Measurements from ENCODE around the gene RNASEH2A.
A peak's percentile ranks its signal among the peaks of the same experiment; 100 is the strongest.

Gene RNASEH2A

DNA sequence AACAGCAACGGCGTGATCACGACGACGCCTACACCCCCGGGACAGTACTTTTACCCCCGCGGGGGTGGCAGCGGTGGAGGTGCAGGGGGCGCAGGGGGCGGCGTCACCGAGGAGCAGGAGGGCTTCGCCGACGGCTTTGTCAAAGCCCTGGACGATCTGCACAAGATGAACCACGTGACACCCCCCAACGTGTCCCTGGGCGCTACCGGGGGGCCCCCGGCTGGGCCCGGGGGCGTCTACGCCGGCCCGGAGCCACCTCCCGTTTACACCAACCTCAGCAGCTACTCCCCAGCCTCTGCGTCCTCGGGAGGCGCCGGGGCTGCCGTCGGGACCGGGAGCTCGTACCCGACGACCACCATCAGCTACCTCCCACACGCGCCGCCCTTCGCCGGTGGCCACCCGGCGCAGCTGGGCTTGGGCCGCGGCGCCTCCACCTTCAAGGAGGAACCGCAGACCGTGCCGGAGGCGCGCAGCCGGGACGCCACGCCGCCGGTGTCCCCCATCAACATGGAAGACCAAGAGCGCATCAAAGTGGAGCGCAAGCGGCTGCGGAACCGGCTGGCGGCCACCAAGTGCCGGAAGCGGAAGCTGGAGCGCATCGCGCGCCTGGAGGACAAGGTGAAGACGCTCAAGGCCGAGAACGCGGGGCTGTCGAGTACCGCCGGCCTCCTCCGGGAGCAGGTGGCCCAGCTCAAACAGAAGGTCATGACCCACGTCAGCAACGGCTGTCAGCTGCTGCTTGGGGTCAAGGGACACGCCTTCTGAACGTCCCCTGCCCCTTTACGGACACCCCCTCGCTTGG is 14.1 kb upstream of the RNASEH2A start:
- H4K20me1 ChIP-seq (ENCODE audit: insufficient read depth, low read length), result peaks cover 4% of the 10 kb centered on the region; the same call in 1 of the 2 replicates
- H3K79me2 ChIP-seq (ENCODE audit: low read length), result peaks cover 55% of the 10 kb centered on the region
- TF ChIP-seq, protein P1, sequence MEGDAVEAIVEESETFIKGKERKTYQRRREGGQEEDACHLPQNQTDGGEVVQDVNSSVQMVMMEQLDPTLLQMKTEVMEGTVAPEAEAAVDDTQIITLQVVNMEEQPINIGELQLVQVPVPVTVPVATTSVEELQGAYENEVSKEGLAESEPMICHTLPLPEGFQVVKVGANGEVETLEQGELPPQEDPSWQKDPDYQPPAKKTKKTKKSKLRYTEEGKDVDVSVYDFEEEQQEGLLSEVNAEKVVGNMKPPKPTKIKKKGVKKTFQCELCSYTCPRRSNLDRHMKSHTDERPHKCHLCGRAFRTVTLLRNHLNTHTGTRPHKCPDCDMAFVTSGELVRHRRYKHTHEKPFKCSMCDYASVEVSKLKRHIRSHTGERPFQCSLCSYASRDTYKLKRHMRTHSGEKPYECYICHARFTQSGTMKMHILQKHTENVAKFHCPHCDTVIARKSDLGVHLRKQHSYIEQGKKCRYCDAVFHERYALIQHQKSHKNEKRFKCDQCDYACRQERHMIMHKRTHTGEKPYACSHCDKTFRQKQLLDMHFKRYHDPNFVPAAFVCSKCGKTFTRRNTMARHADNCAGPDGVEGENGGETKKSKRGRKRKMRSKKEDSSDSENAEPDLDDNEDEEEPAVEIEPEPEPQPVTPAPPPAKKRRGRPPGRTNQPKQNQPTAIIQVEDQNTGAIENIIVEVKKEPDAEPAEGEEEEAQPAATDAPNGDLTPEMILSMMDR (IDR thresholded peaks at IDR 0.05; ENCODE audit: low read depth, low read length), result no peak
- no peak for TF ChIP-seq EZH2phosphoT487 (IDR thresholded peaks at IDR 0.05; ENCODE audit: low read depth)
- H3K4me3 ChIP-seq (ENCODE audit: low read length), result peak overlapping the region; percentile 87
- no peak overlapping the region for H2AFZ ChIP-seq (ENCODE audit: low read depth, low read length)
- H3K4me1 ChIP-seq (ENCODE audit: low read length), result peaks cover 53% of the 10 kb centered on the region
- no peaks in the 10 kb centered on the region for H3K9me3 ChIP-seq (ENCODE audit: insufficient read depth, low read length)
- peak overlapping the region; percentile 92 for H3K27ac ChIP-seq (ENCODE audit: low read length)
- H3K9ac ChIP-seq (ENCODE audit: low read length), result peak overlapping the region; percentile 98
- H3K36me3 ChIP-seq (replicated peaks; ENCODE audit: low read depth, low read length), result peaks cover 19% of the 10 kb centered on the region
- peak overlapping the region; percentile 75 for H3K4me2 ChIP-seq (ENCODE audit: low read length)
- no peaks in the 10 kb centered on the region for H3K27me3 ChIP-seq (ENCODE audit: low read depth, low read length)

DNA sequence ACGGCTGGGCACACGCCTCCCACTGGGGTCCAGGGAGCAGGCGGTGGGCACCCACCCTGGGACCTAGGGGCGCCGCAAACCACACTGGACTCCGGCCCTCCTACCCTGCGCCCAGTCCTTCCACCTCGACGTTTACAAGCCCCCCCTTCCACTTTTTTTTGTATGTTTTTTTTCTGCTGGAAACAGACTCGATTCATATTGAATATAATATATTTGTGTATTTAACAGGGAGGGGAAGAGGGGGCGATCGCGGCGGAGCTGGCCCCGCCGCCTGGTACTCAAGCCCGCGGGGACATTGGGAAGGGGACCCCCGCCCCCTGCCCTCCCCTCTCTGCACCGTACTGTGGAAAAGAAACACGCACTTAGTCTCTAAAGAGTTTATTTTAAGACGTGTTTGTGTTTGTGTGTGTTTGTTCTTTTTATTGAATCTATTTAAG is 13.5 kb upstream of the RNASEH2A start:
- Histone ChIP-seq H3K9ac (ENCODE audit: low read length) (peak overlapping the region; percentile 98), H3K9me3 (ENCODE audit: insufficient read depth, low read length) (no peaks in the 10 kb centered on the region), H3K27me3 (ENCODE audit: low read depth, low read length) (no peaks in the 10 kb centered on the region), H3K79me2 (ENCODE audit: low read length) (peaks cover 55% of the 10 kb centered on the region), H3K4me3 (ENCODE audit: low read length) (peak overlapping the region; percentile 87), H3K4me1 (ENCODE audit: low read length) (peaks cover 47% of the 10 kb centered on the region), H2AFZ (ENCODE audit: low read depth, low read length) (no peak overlapping the region), H3K4me2 (ENCODE audit: low read length) (peak overlapping the region; percentile 75), H3K36me3 (replicated peaks; ENCODE audit: low read depth, low read length) (peaks cover 19% of the 10 kb centered on the region), H4K20me1 (ENCODE audit: insufficient read depth, low read length) (peaks cover 4% of the 10 kb centered on the region; the same call in 1 of the 2 replicates), H3K27ac (ENCODE audit: low read length) (peak overlapping the region; percentile 92)
- no peak for TF ChIP-seq EZH2phosphoT487 (IDR thresholded peaks at IDR 0.05; ENCODE audit: low read depth)
- TF ChIP-seq, protein P1 (IDR thresholded peaks at IDR 0.05; ENCODE audit: low read depth, low read length), result no peak

DNA sequence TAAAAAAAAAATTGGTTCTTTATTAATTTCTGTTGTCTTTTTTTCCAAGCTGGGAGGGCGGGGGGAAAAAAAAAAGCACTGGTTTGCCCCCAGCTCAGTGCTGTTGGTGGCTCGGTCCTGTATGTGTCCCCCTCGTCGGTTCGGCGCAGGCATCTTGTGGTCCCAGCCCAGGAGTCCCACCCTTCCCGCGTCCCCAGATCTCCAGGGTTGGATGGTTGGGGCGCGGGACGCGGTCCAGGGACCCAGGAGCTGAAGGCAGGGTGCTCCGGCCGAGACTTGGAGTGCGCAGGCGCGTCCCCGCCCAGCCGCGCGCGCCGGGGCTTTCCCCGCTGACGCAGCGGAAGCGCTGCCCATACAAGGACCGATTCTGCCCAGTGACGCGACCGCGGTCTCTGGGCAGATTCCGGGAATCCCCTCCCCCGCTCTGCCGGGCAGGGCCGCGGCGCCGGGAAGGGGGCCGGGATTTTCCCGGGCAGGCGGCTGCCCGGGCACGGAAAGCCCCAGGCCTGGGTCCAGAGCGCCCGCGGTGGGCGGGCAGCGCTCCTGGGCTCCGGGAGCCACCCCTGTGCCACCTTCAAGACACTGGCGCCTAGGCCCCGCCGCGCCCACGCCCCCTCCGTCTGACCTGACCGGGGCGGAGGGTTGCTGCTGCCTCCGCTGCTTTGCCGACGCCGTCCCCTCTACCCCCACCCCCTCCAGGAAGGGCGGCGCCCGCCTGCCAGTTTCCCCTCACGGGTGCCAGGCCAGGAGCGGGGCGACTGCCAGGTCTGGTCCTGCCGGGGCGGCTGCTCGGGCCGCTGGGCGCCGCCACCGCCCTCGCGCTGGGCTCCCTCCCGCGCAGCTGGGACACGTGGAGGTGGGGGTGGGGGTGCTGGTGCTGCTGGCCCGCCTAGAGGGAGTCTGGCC is 12.8 kb upstream of the RNASEH2A start:
- no peak overlapping the region for H2AFZ ChIP-seq (ENCODE audit: low read depth, low read length)
- H4K20me1 ChIP-seq (ENCODE audit: insufficient read depth, low read length), result peaks cover 4% of the 10 kb centered on the region; the same call in 1 of the 2 replicates

More for the DNA sequence above, 12.8 kb upstream of the RNASEH2A start:
- H3K4me3 ChIP-seq (ENCODE audit: low read length), result peak overlapping the region; percentile 87
- no peaks in the 10 kb centered on the region for H3K27me3 ChIP-seq (ENCODE audit: low read depth, low read length)
- H3K79me2 ChIP-seq (ENCODE audit: low read length), result peaks cover 55% of the 10 kb centered on the region
- H3K36me3 ChIP-seq (replicated peaks; ENCODE audit: low read depth, low read length), result peaks cover 19% of the 10 kb centered on the region
- no peaks in the 10 kb centered on the region for H3K9me3 ChIP-seq (ENCODE audit: insufficient read depth, low read length)
- H3K9ac ChIP-seq (ENCODE audit: low read length), result peak overlapping the region; percentile 98
- TF ChIP-seq, protein P1 (IDR thresholded peaks at IDR 0.05; ENCODE audit: low read depth, low read length), result 0 out of 2 replicates have a peak, but pooled peaks have one; percentile 16
- no peak for TF ChIP-seq EZH2phosphoT487 (IDR thresholded peaks at IDR 0.05; ENCODE audit: low read depth)
- peaks cover 40% of the 10 kb centered on the region for H3K4me1 ChIP-seq (ENCODE audit: low read length)
- H3K27ac ChIP-seq (ENCODE audit: low read length), result peak overlapping the region; percentile 92
- peak overlapping the region; percentile 75 for H3K4me2 ChIP-seq (ENCODE audit: low read length)

Data from OCI-LY3 (cell line).